ENCODE results near the gene MRPS14.

- TF ChIP-seq CTCF (conservative IDR thresholded peaks at IDR 0.05 in 1 of 2, IDR thresholded peaks at IDR 0.05 in 1 of 2; ENCODE audit: low read depth in 1 of 2, low read length in 2 of 2): no peak
- no peak for TF ChIP-seq EZH2 (IDR thresholded peaks at IDR 0.05; ENCODE audit: low read length, missing control alignments)
Observed at GRCh38 chr1:175005085-175005783, 18.0 kb downstream of the MRPS14 start.
